MM.1S (cell line): ENCODE results near the gene ALG14.

Experiments
- EZH2 ChIP-seq: fragments of 300-600 bp; sonication (generic); optimal IDR thresholded peaks from 2 replicates; pipeline ENCODE3; 2017; ENCODE audit warnings: low read depth, mild to moderate bottlenecking, antibody characterized with exemption, low read length, mixed read lengths
- EZH2phosphoT487 ChIP-seq: fragments of 300-600 bp; sonication (generic); IDR thresholded peaks from 2 replicates; pipeline ENCODE4 v1.6.1; 2018; ENCODE audit warnings: antibody characterized with exemption, low read length
- TF ChIP-seq, protein P1 (sequence below): fragments of 300-600 bp; sonication (generic); IDR thresholded peaks from 2 replicates; pipeline ENCODE4 v1.5.1; 2016; ENCODE audit warnings: antibody characterized with exemption, low read length, mixed read lengths

DNA sequence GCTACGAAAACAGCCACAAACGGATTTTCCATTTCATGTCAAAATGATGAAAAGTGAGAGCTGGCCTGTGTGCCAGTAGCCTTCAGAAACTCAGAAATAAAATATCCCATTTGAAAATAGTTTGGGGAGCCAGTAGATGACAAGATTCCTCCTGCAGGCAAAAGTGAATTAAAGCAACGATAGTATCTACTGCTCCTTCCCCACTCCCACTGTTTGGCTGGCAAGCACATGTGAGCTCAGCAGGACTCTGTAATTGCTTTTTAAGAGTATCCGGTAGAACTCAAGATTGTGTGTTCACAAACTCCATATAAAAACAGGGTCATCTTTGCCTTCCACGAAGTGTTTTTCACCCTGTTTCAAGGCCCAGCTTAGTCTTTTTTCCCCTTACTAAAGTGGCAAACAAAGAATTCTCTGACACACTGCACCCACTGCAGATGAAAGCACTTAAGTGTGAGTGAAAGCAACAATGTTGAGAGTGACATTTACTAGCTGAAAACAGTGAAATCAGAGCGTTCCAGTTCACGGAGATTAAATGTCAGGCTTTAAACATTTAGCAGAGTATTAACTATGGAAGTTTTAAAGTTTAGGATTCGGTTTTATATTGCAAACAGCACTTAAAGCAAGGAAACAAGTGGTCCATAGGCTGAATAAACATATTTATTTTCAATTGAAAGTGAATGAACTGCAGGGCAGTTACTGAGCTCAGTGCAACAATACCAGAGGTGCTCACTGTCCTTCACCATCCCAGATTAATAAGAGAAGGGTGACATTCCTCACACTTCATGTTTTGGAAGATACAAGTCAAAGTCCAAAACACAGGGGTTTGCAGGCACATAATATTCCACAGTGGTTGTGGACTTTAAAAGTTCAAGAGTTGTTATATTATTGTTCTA, 70.0 kb downstream of the ALG14 start:
- TF ChIP-seq, protein P1, sequence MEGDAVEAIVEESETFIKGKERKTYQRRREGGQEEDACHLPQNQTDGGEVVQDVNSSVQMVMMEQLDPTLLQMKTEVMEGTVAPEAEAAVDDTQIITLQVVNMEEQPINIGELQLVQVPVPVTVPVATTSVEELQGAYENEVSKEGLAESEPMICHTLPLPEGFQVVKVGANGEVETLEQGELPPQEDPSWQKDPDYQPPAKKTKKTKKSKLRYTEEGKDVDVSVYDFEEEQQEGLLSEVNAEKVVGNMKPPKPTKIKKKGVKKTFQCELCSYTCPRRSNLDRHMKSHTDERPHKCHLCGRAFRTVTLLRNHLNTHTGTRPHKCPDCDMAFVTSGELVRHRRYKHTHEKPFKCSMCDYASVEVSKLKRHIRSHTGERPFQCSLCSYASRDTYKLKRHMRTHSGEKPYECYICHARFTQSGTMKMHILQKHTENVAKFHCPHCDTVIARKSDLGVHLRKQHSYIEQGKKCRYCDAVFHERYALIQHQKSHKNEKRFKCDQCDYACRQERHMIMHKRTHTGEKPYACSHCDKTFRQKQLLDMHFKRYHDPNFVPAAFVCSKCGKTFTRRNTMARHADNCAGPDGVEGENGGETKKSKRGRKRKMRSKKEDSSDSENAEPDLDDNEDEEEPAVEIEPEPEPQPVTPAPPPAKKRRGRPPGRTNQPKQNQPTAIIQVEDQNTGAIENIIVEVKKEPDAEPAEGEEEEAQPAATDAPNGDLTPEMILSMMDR: no peak
- TF ChIP-seq EZH2: no peak
- TF ChIP-seq EZH2phosphoT487: no peak
